GM12891 (cell line): ENCODE results near the gene TMEM150A.

ENCODE experiments used
- POLR2A ChIP-seq: IDR thresholded peaks from 2 replicates; pipeline ENCODE4 v1.6.1; 2011; ENCODE audit warnings: low read depth, low read length, control low read depth
- POLR2AphosphoS5 ChIP-seq: IDR thresholded peaks from 2 replicates; pipeline ENCODE4 v1.6.1; 2011; ENCODE audit warnings: low read depth, low read length, control low read depth
- POU2F2 ChIP-seq: IDR thresholded peaks from 2 replicates; pipeline ENCODE4 v1.6.1; 2011; ENCODE audit warnings: low read depth, mild to moderate bottlenecking, control low read depth, low read length, moderate library complexity
- SPI1 ChIP-seq: IDR thresholded peaks from 2 replicates; pipeline ENCODE4 v1.6.1; 2011; ENCODE audit warnings: low read depth, low read length, control low read depth
- TAF1 ChIP-seq: IDR thresholded peaks from 2 replicates; pipeline ENCODE4 v1.6.1; 2011; ENCODE audit warnings: low read depth, low read length, control low read depth

GRCh38 chr2:85599468-85600234 lies 2.8 kb downstream of the TMEM150A start:
- TF ChIP-seq POLR2AphosphoS5, result 0 out of 2 replicates have a peak, but pooled peaks have one; percentile 15
- TF ChIP-seq POLR2A, result no peak
- no peak for TF ChIP-seq TAF1
- no peak for TF ChIP-seq SPI1
- no peak for TF ChIP-seq POU2F2
